Measurements from ENCODE around the gene CORO1C.

Gene CORO1C

GRCh38 chr12:108610336-108610815, 120.9 kb downstream of the CORO1C start:
- no peak for DNase-seq (ENCODE audit: extremely low spot score, insufficient read length, low read depth)

GRCh38 chr12:108609537-108610335, 121.6 kb downstream of the CORO1C start:
- FAIRE-seq (peak; percentile 12), DNase-seq (ENCODE audit: extremely low spot score, insufficient read length, low read depth) (no peak)

More at GRCh38 chr12:108610336-108610815, 120.9 kb downstream of the CORO1C start:
- no peak for FAIRE-seq

GRCh38 chr12:108608616-108609015, 122.7 kb downstream of the CORO1C start:
- no peak for DNase-seq (ENCODE audit: extremely low spot score, insufficient read length, low read depth)
- FAIRE-seq: no peak

GRCh38 chr12:108607981-108608600, 123.2 kb downstream of the CORO1C start:
- no peak for DNase-seq (ENCODE audit: extremely low spot score, insufficient read length, low read depth)
- FAIRE-seq: no peak

GRCh38 chr12:108606492-108606891, 124.8 kb downstream of the CORO1C start:
- FAIRE-seq (no peak), DNase-seq (ENCODE audit: extremely low spot score, insufficient read length, low read depth) (no peak)

GRCh38 chr12:108605690-108606406, 125.5 kb downstream of the CORO1C start:
- FAIRE-seq (no peak), DNase-seq (ENCODE audit: extremely low spot score, insufficient read length, low read depth) (no peak)

GRCh38 chr12:108605000-108605689, 126.2 kb downstream of the CORO1C start:
- DNase-seq (ENCODE audit: extremely low spot score, insufficient read length, low read depth): no peak
- FAIRE-seq: no peak

GRCh38 chr12:108604208-108604941, 126.9 kb downstream of the CORO1C start:
- DNase-seq (ENCODE audit: extremely low spot score, insufficient read length, low read depth): no peak

GRCh38 chr12:108603743-108604142, 127.6 kb downstream of the CORO1C start:
- no peak for DNase-seq (ENCODE audit: extremely low spot score, insufficient read length, low read depth)
- no peak for FAIRE-seq

More at GRCh38 chr12:108604208-108604941, 126.9 kb downstream of the CORO1C start:
- no peak for FAIRE-seq

GRCh38 chr12:108602976-108603704, 128.2 kb downstream of the CORO1C start:
- no peak for DNase-seq (ENCODE audit: extremely low spot score, insufficient read length, low read depth)
- FAIRE-seq: no peak

- no peak for FAIRE-seq
- DNase-seq (ENCODE audit: extremely low spot score, insufficient read length, low read depth): no peak
Observed at GRCh38 chr12:108602209-108602705, 129.1 kb downstream of the CORO1C start.

GRCh38 chr12:108600702-108601007, 130.7 kb downstream of the CORO1C start:
- FAIRE-seq (no peak), DNase-seq (ENCODE audit: extremely low spot score, insufficient read length, low read depth) (no peak)

GRCh38 chr12:108599948-108600701, 131.2 kb downstream of the CORO1C start:
- DNase-seq (ENCODE audit: extremely low spot score, insufficient read length, low read depth): no peak
- FAIRE-seq: no peak

GRCh38 chr12:108599541-108599940, 131.8 kb downstream of the CORO1C start:
- no peak for DNase-seq (ENCODE audit: extremely low spot score, insufficient read length, low read depth)

GRCh38 chr12:108598553-108599250, 132.6 kb downstream of the CORO1C start:
- FAIRE-seq: no peak
- no peak for DNase-seq (ENCODE audit: extremely low spot score, insufficient read length, low read depth)

More at GRCh38 chr12:108599541-108599940, 131.8 kb downstream of the CORO1C start:
- no peak for FAIRE-seq

- no peak for FAIRE-seq
- DNase-seq (ENCODE audit: extremely low spot score, insufficient read length, low read depth): no peak
Observed at GRCh38 chr12:108597559-108598471, 133.5 kb downstream of the CORO1C start, which contains the start of gene TMEM119. TSS of gene TMEM119 (minus strand) at chr12:108598084. CDS start at chr12:108592383, 5,701 bp downstream.

Data from GM18507 (cell line).